Pulmonary artery endothelial cell (primary cell): ENCODE data around the gene IQGAP2. TPM values are rescaled to one million over a fixed set of nuclear protein-coding genes. Genes with fewer than 3 reads are reported as not detected.
"Not testable (repeated sequence)": the region's sequence is repeated elsewhere in the genome, so short reads cannot be mapped to it uniquely, and the experiment has no call there.

ENCODE experiments used
- DNase-seq: peaks from one replicate; pipeline ENCODE4 v3.0.0-alpha.2; 2011; ENCODE audit warnings: low read depth, low spot score
- total RNA-seq: library from RNA; depleted of rRNA; stranded (reverse); fragments of >200 nt; gene quantifications from 2 replicates; pipeline ENCODE4 v1.2.3, GENCODE V29; 2014

The IQGAP2 gene, protein sequence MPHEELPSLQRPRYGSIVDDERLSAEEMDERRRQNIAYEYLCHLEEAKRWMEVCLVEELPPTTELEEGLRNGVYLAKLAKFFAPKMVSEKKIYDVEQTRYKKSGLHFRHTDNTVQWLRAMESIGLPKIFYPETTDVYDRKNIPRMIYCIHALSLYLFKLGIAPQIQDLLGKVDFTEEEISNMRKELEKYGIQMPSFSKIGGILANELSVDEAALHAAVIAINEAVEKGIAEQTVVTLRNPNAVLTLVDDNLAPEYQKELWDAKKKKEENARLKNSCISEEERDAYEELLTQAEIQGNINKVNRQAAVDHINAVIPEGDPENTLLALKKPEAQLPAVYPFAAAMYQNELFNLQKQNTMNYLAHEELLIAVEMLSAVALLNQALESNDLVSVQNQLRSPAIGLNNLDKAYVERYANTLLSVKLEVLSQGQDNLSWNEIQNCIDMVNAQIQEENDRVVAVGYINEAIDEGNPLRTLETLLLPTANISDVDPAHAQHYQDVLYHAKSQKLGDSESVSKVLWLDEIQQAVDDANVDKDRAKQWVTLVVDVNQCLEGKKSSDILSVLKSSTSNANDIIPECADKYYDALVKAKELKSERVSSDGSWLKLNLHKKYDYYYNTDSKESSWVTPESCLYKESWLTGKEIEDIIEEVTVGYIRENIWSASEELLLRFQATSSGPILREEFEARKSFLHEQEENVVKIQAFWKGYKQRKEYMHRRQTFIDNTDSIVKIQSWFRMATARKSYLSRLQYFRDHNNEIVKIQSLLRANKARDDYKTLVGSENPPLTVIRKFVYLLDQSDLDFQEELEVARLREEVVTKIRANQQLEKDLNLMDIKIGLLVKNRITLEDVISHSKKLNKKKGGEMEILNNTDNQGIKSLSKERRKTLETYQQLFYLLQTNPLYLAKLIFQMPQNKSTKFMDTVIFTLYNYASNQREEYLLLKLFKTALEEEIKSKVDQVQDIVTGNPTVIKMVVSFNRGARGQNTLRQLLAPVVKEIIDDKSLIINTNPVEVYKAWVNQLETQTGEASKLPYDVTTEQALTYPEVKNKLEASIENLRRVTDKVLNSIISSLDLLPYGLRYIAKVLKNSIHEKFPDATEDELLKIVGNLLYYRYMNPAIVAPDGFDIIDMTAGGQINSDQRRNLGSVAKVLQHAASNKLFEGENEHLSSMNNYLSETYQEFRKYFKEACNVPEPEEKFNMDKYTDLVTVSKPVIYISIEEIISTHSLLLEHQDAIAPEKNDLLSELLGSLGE (N-terminal part only)
- total RNA-seq, result 4.4 and 8.3 TPM in 2 replicates

DNA sequence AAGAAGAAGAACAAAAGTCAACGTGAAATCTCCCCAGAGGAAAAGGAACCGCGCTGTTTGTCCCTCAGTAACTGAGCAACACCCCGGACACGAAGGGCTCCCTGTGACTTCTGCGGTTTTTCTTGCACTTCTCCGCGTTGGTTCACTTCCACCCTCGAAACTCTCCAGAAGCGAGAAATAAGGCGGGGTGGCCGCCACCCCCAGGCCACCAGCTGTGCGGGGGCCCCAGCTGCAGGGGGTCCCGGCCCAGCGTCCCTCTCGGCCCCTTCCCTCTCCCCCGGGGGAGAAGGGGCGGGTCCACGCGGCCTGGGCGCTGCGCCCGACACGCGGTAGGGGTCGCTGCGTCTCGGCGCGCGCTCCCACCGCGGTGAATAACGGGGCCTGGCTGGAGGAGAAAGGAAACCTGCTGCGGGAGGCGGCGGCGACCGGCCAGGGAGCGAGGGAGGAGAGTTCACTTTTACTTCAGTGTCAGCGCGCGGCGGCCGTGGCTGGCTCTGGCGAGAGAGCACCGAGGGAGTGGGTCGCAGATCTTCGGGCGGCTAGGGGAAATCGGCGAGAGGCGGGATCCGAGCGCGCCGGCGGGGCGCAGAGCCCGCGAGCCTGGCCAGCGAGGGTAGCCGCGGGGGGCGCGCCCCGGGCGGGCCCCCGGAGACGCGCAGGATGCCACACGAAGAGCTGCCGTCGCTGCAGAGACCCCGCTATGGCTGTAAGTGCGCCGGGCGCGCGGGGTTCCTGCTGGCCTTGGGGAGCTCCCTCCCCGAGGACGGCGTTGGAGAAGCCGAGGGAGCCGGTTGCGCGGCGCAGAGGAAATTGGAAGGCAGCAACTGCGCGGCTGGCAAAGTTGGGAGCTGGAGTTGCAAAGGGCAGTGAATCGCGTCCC, at the start of gene IQGAP2:
TSS of gene IQGAP2 (plus strand) at position 400 of the 880 bp plus-strand sequence. CDS start at position 661, 261 bp downstream.
- DNase-seq, result no peak

GRCh38 chr5:76356887-76357286, 46.2 kb upstream of the IQGAP2 start:
- no peak for DNase-seq

- no peak for DNase-seq
Measured at GRCh38 chr5:76363352-76364225, 39.5 kb upstream of the IQGAP2 start.

- DNase-seq, result no peak
Measured at GRCh38 chr5:76364226-76364589, 38.9 kb upstream of the IQGAP2 start.

- no peak for DNase-seq
Measured at GRCh38 chr5:76365561-76365960, 37.5 kb upstream of the IQGAP2 start.

- no peak for DNase-seq
Measured at GRCh38 chr5:76366596-76366995, 36.5 kb upstream of the IQGAP2 start.

- no peak for DNase-seq
Measured at GRCh38 chr5:76367623-76368371, 35.3 kb upstream of the IQGAP2 start.

DNA sequence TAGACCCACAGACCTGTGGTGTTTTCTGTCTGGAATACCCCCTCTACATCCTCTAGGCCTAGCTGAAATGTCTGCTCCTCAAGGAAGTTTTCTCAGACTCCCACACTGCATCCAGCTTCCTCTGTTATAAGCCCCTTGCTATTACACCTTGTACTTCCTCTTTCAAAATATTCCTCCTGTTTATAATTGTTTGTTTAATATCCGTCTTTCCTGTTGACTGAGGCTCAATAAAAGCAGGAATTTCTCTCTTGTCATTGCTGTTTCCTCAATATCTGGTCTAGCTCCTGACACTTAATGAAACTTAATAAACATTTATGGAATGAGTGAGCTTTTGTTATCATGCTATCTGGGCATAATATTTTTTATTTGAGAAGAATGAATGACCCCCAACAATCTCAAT, 34.1 kb upstream of the IQGAP2 start:
- DNase-seq, result no peak

- not testable (repeated sequence) for DNase-seq
Measured at GRCh38 chr5:76369668-76370067, 33.4 kb upstream of the IQGAP2 start.

- DNase-seq, result no peak
Measured at GRCh38 chr5:76371960-76372322, 31.1 kb upstream of the IQGAP2 start.

- DNase-seq, result no peak
Measured at GRCh38 chr5:76372323-76373054, 30.6 kb upstream of the IQGAP2 start.

GRCh38 chr5:76376148-76376865, 26.8 kb upstream of the IQGAP2 start:
- no peak for DNase-seq

DNA sequence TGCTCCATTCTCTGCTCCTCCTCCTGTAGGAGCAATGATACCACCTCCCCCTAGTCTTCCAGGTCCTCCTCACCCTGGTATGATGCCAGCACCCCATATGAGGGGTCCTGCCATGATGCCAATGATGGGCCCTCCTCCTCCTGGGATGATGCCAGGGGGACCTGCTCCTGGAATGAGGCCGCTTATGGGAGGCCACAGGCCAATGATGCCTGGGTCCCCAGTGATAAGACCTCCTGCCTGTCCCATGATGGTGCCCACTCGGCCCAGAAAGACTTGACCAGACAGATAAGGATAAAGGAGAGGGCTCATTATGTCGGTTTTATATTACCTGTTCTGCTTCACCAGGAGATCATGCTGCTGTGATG, 26.2 kb upstream of the IQGAP2 start:
- no peak for DNase-seq

- DNase-seq, result no peak
Measured at GRCh38 chr5:76378355-76378754, 24.7 kb upstream of the IQGAP2 start.

GRCh38 chr5:76379316-76379715, 23.8 kb upstream of the IQGAP2 start:
- DNase-seq, result no peak

GRCh38 chr5:76379855-76380254, 23.2 kb upstream of the IQGAP2 start:
- DNase-seq, result no peak

- DNase-seq, result no peak
Measured at GRCh38 chr5:76380346-76381066, 22.6 kb upstream of the IQGAP2 start.
